Hematopoietic multipotent progenitor cell treated with erythropoietin and hydrocortisone succinate and interleukin-3 and kit ligand, for 17 days (in vitro differentiated cells): Measurements from ENCODE around the gene PRLR.

Experiments used
- DNase-seq: peaks from one replicate; pipeline ENCODE4 v3.0.0-alpha.2; 2015; ENCODE audit warnings: low spot score

Gene PRLR

DNA sequence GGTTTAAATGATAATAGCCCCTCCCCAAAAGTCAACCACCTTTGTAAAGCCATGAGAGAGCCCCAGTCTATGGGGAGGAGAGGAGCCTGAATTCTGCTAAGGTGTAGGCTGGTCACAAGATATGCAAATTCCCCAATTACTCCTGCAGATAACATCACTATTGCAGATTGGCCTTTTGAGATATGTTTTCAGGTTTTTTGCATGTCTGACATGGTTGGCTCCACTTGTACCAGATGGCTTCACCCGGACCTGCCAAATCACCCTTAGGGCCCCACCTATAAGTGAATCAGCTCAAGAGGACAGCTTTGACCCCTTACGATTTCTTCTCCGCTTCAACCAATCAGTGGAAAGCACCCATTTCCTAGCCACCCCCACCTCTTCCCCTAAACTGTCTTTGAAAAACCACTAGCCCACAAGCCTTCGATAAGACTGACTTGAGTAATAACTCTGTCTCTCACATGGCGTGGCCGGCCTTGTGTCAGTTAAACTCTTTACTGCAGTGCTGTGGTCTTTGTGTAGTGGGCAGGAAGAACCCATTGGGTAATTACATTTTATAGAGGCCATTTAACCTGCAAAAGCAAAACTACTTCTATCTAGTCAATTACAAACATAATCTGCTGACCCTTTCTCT is 69.7 kb downstream of the PRLR start:
- DNase-seq: no peak

DNA sequence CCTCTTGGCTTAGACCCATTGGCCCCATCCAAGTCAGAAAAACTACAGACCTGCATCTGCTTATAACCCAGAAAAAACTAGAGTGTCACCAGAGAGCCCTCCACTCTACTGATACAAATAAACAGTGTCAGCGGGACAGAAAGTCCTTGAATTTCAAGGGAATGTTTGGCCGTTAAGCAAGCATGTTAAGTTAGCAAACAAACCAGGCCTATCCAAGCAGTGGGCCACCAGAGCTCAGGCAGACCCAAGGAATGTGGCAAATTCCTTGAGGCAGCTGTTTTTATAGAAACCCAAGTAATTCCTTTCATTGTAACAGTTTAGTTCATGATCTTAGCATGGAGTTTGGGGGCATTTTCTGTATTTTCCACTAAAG is 70.9 kb downstream of the PRLR start:
- DNase-seq: no peak

DNA sequence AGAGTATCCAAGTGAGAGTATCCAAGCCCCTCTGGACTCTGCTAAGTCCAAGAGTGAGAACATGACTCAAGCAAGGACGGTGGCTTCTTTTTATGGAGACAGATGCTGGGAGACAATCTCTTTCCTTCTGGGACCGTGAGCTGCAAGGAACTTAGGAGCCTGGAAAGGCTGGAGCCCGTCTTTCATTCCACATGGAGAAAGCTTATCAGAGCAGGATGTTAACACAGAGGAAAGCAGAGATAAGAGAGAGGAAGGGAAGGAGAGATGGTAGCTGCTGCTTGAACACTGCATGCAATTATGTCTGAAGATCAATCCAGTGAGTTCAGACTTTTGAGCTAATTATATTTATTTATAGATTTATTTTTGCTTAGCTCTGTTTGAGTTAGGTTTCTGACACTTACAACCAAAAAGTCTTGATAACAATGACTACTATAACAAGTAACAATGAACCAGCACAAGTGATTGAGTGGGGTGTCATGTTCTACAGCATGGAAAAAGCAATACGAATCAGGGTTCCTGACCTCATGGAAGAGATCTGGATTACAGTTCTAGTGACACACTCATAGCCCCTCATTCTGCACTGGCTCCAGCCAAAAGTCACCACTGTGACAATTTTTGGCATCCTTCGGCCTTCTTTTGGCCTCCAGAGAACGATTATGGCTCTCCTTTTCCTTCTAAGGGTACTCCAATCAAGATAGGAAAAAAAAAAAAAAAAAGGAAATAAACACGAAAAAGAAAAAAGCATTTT is 71.5 kb downstream of the PRLR start:
- no peak for DNase-seq

DNA sequence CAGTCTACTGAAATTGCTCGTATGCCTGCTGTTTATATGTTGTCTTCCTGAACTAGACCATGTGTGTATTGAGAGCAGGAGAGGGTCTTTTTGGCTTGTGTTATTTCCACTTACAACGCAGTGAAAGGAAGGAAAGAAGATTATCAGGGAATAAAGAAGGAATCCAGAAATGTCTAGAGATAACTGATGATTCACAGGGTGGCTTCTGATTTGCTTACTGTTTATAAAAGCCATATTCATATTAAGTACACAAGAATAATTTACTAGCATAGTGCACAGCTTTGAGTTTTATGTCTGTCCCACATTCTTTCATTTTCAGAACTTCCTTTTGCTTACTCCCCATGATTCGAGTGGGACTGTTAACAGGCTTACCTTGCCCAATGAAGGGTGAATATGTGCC is 72.1 kb downstream of the PRLR start:
- DNase-seq: no peak

DNA sequence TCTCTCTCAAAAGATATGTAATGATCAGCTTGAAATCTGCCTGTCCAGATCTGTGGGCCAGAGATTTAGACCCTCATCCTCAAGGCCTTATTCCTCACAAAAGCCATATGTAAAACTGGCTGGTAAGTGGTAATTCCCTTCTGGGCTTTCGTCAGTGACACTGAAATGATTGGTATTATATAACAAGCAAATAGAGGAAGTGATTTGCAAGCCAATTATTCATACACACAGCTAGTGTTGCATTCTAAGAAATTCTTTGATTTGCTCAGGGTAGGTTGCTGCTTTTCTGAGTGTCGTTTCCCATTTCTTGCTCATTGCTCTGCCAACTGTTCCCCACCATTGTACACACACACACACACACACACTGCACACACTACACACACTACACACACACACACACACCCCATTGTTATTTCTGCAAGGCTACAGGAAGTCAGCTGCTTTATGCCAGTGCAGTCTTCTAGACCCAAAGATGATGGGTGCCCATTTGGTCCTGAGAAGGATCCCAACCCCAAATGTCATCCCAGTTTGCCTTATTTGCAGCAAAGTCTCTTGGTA is 76.8 kb downstream of the PRLR start:
- no peak for DNase-seq

DNA sequence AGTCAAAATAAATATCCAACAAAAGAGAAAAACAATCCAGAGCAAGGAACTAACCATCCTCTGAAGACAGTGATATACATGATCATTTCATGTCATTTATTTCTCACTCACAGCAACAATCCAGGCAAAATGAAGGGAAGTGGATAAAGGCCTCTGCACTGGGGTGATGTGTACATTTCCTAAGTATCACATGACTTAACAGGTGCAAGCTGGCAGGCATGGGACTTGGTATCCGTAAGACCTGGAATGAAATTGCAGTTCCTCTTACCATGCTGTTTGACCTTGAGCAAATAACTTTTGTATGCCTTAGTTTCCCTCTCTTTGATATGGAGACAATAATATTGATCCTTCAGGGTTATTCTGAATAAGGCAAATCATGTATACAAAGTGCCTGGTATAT is 77.6 kb downstream of the PRLR start:
- DNase-seq: no peak

DNA sequence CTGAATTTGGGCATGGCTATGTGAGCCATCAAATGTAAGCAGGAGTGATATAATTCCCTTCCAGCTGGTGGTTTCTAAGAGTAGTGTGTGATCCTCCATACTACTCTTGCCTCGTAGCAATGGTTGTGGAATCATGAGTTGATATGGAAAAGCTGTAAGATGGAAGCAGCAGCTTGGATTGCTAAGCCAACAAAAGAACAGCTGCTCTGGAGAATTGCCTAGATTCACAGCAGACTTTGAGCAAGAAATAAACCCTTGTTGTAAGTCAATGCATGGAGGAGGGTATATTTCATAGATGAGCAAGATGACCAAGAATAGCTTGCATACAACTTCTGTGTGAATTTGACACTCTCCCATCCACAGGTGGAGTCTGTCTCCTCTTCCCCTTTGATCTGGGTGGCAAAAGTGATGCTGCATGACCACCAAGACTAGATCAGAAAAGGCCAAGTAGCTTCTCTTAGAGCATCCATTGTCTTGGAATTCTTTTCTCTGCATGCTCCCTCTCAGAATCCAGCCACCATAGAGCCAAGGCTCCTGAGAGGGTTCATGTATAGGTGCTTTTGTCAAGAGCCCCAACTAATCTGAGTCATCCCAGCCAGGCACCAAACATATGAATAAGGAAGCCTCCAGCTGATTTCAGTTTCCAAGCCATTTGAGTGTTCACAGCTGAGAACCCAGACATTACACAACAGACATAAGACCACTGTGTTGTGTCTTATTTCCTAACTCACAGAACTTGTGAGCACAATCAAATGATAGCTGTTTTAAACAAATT is 79.0 kb downstream of the PRLR start:
- DNase-seq: no peak

DNA sequence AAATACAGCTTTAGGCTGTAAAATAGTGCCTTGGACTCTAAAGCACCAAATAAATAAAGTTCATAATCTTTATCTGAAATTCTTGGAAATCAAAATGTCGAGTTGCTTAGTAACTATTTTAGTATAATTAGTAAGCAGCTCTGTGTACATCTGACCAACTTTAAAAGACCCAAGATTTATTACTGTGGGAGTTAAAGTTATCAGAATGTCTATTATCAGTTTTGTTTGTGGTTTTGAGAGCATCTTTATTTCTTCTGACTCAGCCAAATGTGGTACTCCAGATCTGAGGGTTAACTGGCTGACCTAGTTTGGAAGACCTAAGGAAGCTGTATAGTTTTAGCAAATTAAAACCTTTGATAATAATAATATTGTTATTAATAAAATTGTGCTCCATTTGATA is 81.2 kb downstream of the PRLR start:
- no peak for DNase-seq

DNA sequence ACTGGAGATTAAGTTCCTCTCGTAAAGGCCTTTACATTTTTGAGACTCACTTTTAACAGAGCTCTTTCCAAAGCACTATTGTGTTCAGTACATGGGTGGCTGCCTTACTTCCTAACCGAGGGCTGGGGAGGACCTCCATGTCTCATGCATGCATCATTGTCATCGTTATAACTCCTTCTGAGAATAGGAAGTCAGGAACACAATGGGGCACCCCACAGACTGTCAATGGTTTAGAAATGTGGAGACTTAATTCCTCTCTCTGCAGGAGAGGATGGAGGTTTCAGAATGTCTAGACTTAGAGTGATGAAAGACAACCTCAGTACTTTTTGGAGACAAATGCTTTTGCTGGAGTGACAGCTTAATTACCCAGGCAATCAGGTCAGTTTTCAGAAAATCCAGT is 83.9 kb downstream of the PRLR start:
- DNase-seq: no peak

DNA sequence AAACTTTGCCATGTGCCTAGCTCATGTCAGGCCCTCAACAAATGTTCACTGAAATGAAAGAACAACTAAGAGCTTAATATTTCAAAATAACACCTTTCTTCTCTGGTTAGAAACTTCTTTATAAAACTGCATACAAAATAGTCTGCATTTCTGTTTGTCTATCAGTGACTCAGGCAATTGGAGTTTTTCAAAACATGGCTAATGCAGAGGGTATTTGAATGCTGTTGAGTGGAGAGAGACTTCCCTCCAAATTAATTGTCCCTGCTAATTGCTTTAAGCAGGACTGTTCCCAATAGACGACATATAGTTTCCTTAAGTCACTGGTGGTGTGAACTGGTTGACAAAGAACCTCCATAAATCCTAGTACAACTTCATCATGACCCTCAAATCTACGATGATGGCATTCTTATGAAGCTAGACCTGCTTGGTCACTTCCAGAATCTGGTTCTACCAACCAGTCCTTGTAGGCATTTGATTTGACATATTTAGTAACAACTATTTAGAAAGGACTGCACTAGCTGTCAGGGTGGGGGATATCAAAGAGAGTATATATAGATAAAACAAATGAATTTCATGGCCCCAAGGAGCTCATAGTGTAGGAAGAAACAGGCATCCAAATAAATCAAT is 84.5 kb downstream of the PRLR start:
- no peak for DNase-seq

DNA sequence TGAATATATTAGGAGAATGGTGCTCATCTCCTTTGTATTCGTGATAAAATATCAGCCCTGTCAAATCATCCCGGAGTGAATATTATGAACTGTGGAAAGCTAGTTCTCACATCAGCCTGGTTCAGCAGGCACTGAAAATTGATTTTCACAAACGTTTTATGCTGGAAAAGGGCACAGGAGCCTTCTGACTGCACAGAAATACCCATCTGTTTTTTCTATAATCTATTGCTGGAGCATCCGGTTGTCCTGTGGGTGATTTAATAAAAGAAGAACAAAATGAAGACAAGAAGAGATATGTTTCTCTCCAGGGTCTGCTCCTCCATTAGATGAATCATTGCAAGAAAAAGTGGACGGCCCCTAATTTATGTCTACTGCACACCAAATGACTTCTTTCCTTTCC is 85.3 kb downstream of the PRLR start:
- no peak for DNase-seq

DNA sequence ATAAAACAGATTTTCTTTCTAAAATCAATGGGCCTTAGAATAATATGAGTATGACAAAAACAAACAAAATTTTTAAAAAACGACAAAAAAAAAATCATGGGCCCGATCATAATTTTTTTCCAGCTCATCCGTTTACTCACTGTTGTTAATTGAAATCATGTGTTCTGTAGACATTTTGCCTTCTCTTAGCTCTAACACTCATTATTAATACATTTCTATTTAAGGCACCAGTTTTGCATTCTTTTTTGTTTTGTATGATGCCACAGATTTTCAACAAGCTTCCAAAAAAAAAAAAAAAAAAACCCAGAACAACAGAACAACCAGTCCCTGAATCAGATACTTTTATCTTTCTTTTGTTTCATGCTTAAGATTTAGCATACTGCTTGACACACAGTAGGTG is 86.4 kb downstream of the PRLR start:
- no peak for DNase-seq

DNA sequence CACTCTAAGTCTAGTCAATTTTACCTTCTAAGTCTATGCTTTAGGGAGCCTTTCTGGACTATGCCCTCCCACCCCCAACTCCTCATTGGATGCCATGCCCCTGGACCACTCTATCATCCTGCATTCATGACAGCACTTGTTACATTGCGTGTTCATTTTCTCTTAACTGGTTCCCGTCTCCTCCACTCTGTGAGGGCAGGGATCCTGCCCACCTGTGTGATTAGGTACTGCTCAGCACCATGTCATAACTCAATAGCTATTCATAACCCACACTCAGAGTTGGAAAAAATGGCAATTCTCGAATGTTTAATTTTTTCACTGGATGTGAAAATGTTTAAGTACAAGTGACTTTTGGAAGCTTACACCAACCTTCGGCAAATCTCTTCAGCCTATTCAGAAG is 88.5 kb downstream of the PRLR start:
- no peak for DNase-seq

DNA sequence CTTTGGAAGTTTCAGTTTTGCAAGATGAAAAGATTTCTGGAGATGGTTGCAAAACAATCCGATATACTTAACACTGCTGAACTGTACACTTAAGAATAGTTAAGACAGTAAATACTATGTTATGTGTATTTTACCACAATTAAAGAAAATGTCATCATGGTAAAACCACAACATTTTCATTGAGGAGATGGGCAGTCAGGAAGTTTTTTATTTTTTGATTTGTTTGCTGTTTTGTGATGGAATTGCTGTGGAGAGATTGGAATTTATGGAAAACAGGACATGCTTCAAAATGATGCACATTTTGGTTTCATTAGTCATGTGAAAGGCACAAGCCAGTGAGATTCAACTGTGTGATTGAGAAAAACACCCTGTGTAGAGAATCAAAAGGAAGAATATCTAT is 92.1 kb downstream of the PRLR start:
- no peak for DNase-seq

DNA sequence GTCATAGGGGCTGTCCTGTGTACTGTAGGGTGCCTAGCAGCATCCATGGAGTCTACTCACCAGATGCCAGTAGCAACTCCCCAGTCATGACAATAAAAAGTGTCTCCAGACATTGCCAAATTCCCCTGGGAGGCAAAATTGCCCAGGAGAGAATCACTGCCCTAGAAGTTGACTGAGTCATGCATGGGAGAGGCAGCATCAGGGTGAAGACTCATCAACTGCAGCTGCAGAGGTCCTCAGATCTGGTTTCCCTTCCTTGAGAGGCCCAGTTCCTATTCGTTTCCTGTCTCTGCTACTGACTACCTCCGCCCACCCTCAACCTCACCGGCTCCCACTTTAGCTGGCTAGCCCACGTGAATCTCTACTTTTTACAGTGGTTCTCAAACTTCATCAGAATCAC is 93.9 kb downstream of the PRLR start:
- no peak for DNase-seq

DNA sequence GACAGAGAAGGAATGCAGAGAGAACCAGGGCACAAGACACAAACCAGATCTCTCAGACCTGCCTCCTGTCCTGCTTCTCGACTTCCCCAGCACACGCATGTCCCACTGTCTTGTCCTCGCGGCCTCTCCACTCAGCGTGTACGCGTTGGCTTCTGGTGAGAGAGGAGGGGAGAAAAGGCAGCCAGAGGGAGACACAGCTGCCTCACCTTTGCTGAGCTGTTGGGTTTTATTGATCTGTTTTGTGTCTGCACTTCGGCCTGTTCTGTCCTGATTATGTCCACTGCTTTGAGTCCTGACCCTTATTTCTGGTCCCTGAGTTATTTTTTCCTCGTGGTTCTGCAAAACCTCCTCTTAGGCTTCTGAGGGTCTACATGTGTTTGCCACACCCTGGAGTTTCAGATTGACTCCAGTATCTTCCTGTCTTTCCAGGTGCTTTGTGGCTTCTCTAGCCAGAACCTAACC is 95.0 kb downstream of the PRLR start:
- no peak for DNase-seq

DNA sequence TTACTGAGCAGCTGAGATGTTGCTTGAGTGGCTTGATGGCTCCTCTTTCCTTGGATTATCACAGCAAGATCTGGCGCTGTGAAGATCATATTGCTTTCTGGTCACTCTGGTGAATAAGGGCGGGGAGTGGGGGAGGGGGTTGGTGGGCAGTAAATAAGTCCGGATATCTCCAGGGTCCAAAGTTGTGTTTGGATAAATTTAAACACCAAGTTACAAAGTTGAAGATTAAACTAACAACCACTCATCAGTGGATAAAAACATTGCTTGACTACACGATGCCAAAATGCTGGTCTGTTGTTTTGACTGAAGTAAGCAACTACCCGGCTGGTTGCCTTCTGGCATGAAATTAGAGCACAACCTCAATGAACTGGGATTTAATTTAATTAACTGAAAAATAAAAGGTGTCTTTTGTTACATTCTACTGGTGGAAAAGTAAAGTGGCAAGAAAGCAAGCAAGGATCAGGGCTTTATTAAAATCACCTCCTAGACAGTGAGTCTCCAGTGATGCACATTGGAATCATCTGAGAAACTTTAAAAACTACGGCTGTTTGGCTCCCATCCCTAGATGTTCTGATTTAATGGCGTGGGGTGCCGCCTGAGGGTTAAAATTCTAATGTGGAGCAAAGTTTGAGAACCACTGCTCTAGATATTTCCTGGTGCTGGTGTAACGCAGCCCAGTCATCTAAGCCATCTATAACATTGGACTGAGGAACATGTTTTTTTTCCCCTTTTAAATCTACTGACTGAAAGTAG is 95.8 kb downstream of the PRLR start:
- no peak for DNase-seq

DNA sequence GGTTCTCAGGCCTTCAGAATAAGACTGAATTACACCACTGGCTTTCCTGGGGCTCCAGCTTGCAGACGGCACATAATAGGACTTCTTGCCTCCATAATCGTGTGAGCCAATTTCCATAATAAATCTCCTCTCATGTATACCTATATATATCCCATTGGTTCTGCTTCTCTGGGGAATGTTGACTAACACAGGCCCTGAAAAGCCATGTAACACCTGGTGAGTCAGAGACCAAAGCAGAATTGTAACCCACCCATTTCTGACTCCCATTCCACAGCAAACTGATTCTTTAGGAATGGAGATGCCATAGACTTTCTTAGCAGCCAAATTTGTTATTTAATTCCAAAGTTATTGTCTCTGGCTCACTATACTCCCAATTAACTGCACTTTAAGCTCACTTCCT is 97.1 kb downstream of the PRLR start:
- DNase-seq: no peak

DNA sequence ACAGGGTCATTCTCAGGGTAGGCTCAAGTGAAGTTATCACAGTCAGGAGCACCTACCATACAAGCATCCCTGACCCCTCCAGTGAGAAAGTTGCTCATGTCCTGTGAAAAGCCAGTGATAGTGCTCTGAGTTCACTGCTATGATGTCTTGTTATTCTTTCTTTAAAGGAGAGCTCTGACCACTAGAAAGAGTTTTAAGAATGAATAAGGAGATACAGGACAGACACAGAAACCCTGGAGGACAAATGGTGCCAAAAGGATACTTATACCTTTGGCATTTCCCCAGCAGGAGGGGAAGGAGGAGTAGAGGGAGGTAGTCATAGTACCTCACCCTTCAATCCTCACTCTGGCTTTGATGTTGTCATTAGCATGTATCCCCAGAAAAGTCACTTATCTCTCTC is 98.6 kb downstream of the PRLR start:
- DNase-seq: no peak

DNA sequence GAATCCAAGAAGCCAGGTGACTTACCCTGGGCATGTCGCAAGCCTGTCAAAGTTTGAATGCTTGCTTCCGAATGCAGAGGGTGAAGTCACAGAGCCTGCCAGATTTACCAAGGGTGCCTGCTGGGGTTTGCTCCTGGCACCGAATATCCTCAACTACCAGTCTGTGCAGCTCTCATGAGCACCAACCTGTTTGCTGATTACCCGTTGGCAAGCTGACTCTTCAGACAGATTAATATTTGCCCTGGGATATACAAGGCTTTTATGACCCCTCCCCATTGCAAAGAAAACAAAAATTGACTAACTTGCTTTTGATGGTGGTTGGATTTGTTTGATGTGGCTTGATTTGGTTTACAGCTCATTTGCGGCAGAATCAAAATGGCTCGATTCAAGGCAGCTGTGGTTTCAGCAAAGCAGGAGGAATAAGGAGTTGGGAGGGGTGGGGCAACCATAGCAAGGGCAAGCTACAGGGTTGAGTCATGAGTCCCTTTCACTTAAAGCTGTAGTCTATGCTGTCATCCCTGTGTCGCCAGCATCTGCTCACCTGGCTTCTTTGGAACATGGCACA is 100.3 kb downstream of the PRLR start:
- no peak for DNase-seq

DNA sequence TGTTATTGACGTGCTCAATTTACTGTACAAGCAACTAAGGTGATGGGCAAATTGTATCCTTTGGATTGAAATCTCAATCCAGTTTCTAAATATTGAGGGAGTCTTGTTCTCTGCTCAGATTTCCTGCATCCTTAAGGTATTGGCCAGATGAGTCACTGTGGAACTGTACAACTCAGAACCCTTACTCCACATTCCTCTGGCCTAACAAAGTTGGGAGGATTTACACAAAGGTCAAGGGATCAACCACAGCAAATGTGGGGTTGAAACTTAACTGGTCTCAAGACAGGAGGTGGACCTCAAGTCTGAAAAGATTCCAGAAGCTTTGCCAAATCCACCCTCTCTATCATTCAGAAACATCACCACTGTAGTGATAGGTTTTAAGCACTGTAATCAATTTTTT is 101.0 kb downstream of the PRLR start:
- no peak for DNase-seq
